H9 (cell line): ENCODE data around the gene KRT36. TPM values are rescaled to one million over a fixed set of nuclear protein-coding genes. Genes with fewer than 3 reads are reported as not detected.
A peak's percentile ranks its signal among the peaks of the same experiment; 100 is the strongest.

Experiments used
- DNase-seq: peaks from one replicate; pipeline ENCODE4 v3.0.0-alpha.2; 2017
- H2AFZ ChIP-seq: one replicate; pipeline ENCODE4 v1.6.1; 2013; ENCODE audit warnings: mild to moderate bottlenecking, low read length, control low read depth, moderate library complexity
- H2AK5ac ChIP-seq: 2 replicates; pipeline ENCODE4 v1.6.1; 2013; ENCODE audit warnings: low read length, control low read depth, mixed read lengths; ENCODE audit not compliant: insufficient read length
- H2BK120ac ChIP-seq: one replicate; pipeline ENCODE4 v1.6.1; 2013; ENCODE audit warnings: low read depth, mild to moderate bottlenecking, low read length, control low read depth, inconsistent platforms; ENCODE audit not compliant: poor library complexity, severe bottlenecking
- H2BK12ac ChIP-seq: 2 replicates; pipeline ENCODE4 v1.6.1; 2013; ENCODE audit warnings: low read length, control low read depth, mixed read lengths, low read depth; ENCODE audit not compliant: insufficient read length
- H2BK15ac ChIP-seq: 2 replicates; pipeline ENCODE4 v1.6.1; 2013; ENCODE audit warnings: low read depth, low read length, control low read depth
- H2BK20ac ChIP-seq: one replicate; pipeline ENCODE4 v1.6.1; 2013; ENCODE audit warnings: low read depth, mild to moderate bottlenecking, low read length, control low read depth, inconsistent platforms; ENCODE audit not compliant: poor library complexity, severe bottlenecking
- H2BK5ac ChIP-seq: 2 replicates; pipeline ENCODE4 v1.6.1; 2013; ENCODE audit warnings: low read length, control low read depth, mixed read lengths; ENCODE audit not compliant: insufficient read length
- H3K14ac ChIP-seq: 2 replicates; pipeline ENCODE4 v1.6.1; 2013; ENCODE audit warnings: low read length, control low read depth; ENCODE audit not compliant: insufficient read depth
- H3K18ac ChIP-seq: 2 replicates; pipeline ENCODE4 v1.6.1; 2013; ENCODE audit warnings: low read depth, mild to moderate bottlenecking, mixed read lengths, low read length, control low read depth; ENCODE audit not compliant: insufficient read length
- H3K23ac ChIP-seq: 2 replicates; pipeline ENCODE4 v1.6.1; 2013; ENCODE audit warnings: low read length, control low read depth, mixed read lengths, low read depth; ENCODE audit not compliant: insufficient read length
- H3K23me2 ChIP-seq: 2 replicates; pipeline ENCODE4 v1.6.1; 2013; ENCODE audit warnings: low read depth, mild to moderate bottlenecking, mixed read lengths, low read length, control low read depth; ENCODE audit not compliant: insufficient read length, poor library complexity, severe bottlenecking
- H3K27ac ChIP-seq: 2 replicates; pipeline ENCODE4 v1.5.1; 2013; ENCODE audit warnings: low read length, control low read depth, mixed read lengths, low read depth; ENCODE audit not compliant: insufficient read length
- H3K27me3 ChIP-seq: 2 replicates; pipeline ENCODE4 v1.6.1; 2013; ENCODE audit warnings: low read length, control low read depth, inconsistent platforms; ENCODE audit not compliant: insufficient read depth
- H3K4ac ChIP-seq: 2 replicates; pipeline ENCODE4 v1.6.1; 2013; ENCODE audit warnings: low read depth, mild to moderate bottlenecking, control low read depth, inconsistent platforms, low read length, moderate library complexity
- H3K4me1 ChIP-seq: 2 replicates; pipeline ENCODE4 v1.6.1; 2013; ENCODE audit warnings: low read length, control low read depth, inconsistent platforms; ENCODE audit not compliant: insufficient read depth
- H3K4me2 ChIP-seq: 2 replicates; pipeline ENCODE4 v1.6.1; 2013; ENCODE audit warnings: low read length, control low read depth, mixed read lengths; ENCODE audit not compliant: insufficient read length, insufficient read depth
- H3K56ac ChIP-seq: 2 replicates; pipeline ENCODE4 v1.6.1; 2013; ENCODE audit warnings: low read depth, mild to moderate bottlenecking, mixed read lengths, low read length, control low read depth; ENCODE audit not compliant: insufficient read length
- H3K79me1 ChIP-seq: 2 replicates; pipeline ENCODE4 v1.6.1; 2013; ENCODE audit warnings: low read depth, mild to moderate bottlenecking, moderate library complexity, low read length, control low read depth, inconsistent platforms; ENCODE audit not compliant: insufficient read depth, poor library complexity, severe bottlenecking
- H3K79me2 ChIP-seq: 2 replicates; pipeline ENCODE4 v1.6.1; 2013; ENCODE audit warnings: low read length, control low read depth, inconsistent platforms; ENCODE audit not compliant: insufficient read depth
- H3K9ac ChIP-seq: 2 replicates; pipeline ENCODE4 v1.6.1; 2013; ENCODE audit warnings: low read length, control low read depth, mixed read lengths; ENCODE audit not compliant: insufficient read length; ENCODE audit errors: extremely low read depth
- H3K9me3 ChIP-seq: one replicate; pipeline ENCODE4 v1.6.1; 2013; ENCODE audit warnings: low read depth, low read length, inconsistent platforms; ENCODE audit not compliant: control insufficient read depth
- H3T11ph ChIP-seq: one replicate; pipeline ENCODE4 v1.6.1; 2013; ENCODE audit warnings: mild to moderate bottlenecking, low read length, control low read depth, inconsistent platforms
- H4K20me1 ChIP-seq: one replicate; pipeline ENCODE4 v1.6.1; 2013; ENCODE audit not compliant: control insufficient read depth, insufficient read length, insufficient read depth
- H4K5ac ChIP-seq: 2 replicates; pipeline ENCODE4 v1.6.1; 2013; ENCODE audit warnings: low read depth, mild to moderate bottlenecking, mixed read lengths, low read length, control low read depth; ENCODE audit not compliant: insufficient read length
- H4K8ac ChIP-seq: replicated peaks from 2 replicates; pipeline ENCODE4 v1.6.1; 2013; ENCODE audit warnings: low read length, control low read depth, mixed read lengths, low read depth; ENCODE audit not compliant: insufficient read length
- H4K91ac ChIP-seq: 2 replicates; pipeline ENCODE4 v1.6.1; 2013; ENCODE audit warnings: low read depth, mild to moderate bottlenecking, moderate library complexity, mixed read lengths, low read length, control low read depth; ENCODE audit not compliant: insufficient read length
- H3K27ac Mint-ChIP-seq, 3 experiments: 2 replicates in 2 of 3; 3 replicates in 1 of 3; pipeline ENCODE4 v1.8.0; 2020 to 2021; ENCODE audit warnings: mixed read lengths in 3 of 3, mild to moderate bottlenecking in 1 of 3, moderate library complexity in 1 of 3
- H3K27me3 Mint-ChIP-seq: 2 replicates; pipeline ENCODE4 v1.8.0; 2021; ENCODE audit warnings: low read depth, mild to moderate bottlenecking, moderate library complexity, mixed read lengths
- H3K36me3 Mint-ChIP-seq, 3 experiments: 2 replicates in 2 of 3; 3 replicates in 1 of 3; pipeline ENCODE4 v1.8.0; 2020 to 2021; ENCODE audit warnings: low read depth in 3 of 3, mixed read lengths in 3 of 3; ENCODE audit not compliant: insufficient read depth in 1 of 3
- H3K4me1 Mint-ChIP-seq, 2 experiments: 2 replicates each; pipeline ENCODE4 v1.8.0; 2020; ENCODE audit warnings: mixed read lengths in 2 of 2
- H3K4me3 Mint-ChIP-seq, 2 experiments: 2 replicates in 1 of 2; 3 replicates in 1 of 2; pipeline ENCODE4 v1.8.0; 2020 to 2021; ENCODE audit warnings: mild to moderate bottlenecking in 2 of 2, mixed read lengths in 2 of 2, moderate library complexity in 1 of 2
- H3K9me3 Mint-ChIP-seq, 2 experiments: 2 replicates in 1 of 2; 3 replicates in 1 of 2; pipeline ENCODE4 v1.8.0; 2020; ENCODE audit warnings: mild to moderate bottlenecking in 2 of 2, mixed read lengths in 2 of 2, moderate library complexity in 1 of 2
- WGBS: extraction: QIAGEN DNeasy Blood & Tissue Kit; methylation state at CpG from one replicate; pipeline ENCODE4 v1.1.7; 2013; ENCODE audit warnings: missing lambda C conversion rate, low lambda C conversion rate, mixed read lengths; ENCODE audit not compliant: insufficient read length; ENCODE audit errors: extremely low coverage; 5-methylcytosine and 5-hydroxymethylcytosine counted together
- total RNA-seq: library from RNA; stranded (reverse); gene quantifications from 2 replicates; pipeline ENCODE4 v1.2.1, GENCODE V29; 2021
- TF ChIP-seq, protein P1 (sequence below): fragments of 200-600 bp; sonication (generic); conservative IDR thresholded peaks from 3 replicates; pipeline ENCODE4 v1.8.0; 2021; ENCODE audit warnings: antibody characterized with exemption, mild to moderate bottlenecking

The KRT36 gene
- total RNA-seq, 1 experiment from 2014 or later, result not detected

DNA sequence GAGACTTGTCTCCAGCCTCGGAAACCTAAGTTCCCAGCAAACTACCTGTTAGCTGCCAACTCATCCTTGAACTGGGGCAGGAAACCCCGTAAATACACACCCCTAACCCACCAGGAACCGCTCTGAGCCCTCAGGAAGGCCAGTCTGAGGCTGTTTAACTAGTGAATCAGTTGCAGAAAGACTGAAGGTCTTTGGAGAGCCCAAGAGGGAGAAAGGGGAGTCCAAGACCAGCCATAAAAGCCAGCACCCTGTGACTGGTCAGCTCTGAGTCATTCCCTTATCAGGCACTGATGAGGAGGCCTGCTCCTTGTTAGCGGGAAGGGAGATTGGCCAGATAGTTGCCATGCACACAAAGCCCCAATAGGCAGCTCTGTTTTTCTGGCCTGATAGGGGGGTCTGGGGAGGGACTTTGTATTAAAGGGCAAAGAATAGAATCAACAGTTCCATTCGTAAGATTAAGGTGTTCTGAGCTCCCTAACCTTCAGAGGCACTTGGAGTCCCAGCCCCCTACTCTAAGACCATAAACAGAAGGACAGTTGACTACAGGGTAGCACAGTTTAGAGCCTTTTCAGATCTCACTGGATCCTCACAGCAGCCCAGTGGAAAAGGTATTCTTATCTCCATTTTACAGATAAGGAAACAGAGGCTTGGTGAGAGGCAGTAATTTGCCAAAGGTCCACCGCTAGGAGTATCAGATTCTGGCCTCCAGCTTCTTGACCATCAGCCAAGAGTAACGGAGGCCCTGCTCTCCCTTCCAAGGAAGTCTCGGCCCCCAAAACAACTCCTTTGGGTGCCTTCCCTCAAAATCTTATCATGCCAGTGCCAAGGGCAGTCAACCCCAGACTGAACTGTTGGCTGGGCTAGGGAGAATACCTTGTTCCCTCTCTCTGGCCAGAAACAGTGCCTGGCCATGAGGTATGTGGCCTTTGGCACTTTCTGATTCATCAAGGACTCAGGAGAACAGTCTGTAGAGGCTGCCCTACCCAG lies 40.6 kb upstream of the KRT36 start:
- Histone ChIP-seq H4K91ac (no peak overlapping the region), H3K14ac (no peak overlapping the region), H3K56ac (no peak overlapping the region), H2AK5ac (no peak overlapping the region), H3K79me2 (peaks cover 4% of the 10 kb centered on the region; the same call in 1 of the 2 replicates), H3K23me2 (peaks cover 13% of the 10 kb centered on the region), H4K20me1 (no peaks in the 10 kb centered on the region), H3K9me3 (no peaks in the 10 kb centered on the region), H3K23ac (no peak overlapping the region), H2BK15ac (peak overlapping the region; percentile 92; the same call in 1 of the 2 replicates), H2BK5ac (no peak overlapping the region), H2BK120ac (no peak overlapping the region), H3K4me1 (peaks cover under 1% of the 10 kb centered on the region; the same call in 1 of the 2 replicates), H3K27me3 (no peaks in the 10 kb centered on the region), H4K8ac (no peak overlapping the region), H3T11ph (no peak overlapping the region), H3K4ac (no peak overlapping the region), H3K9ac (no peak overlapping the region), H2AFZ (no peak overlapping the region), H2BK12ac (no peak overlapping the region), H4K5ac (no peak overlapping the region), H3K27ac (no peak overlapping the region), H3K4me2 (no peak overlapping the region), H3K18ac (no peak overlapping the region), H3K79me1 (no peaks in the 10 kb centered on the region), H2BK20ac (no peak overlapping the region)
- DNase-seq, result no peak
- no CpG with 5 or more reads among the region's 8 CpGs for WGBS
- H3K27ac Mint-ChIP-seq, result no peak overlapping the region; a peak in 1 of 7 replicates
- TF ChIP-seq, protein P1, sequence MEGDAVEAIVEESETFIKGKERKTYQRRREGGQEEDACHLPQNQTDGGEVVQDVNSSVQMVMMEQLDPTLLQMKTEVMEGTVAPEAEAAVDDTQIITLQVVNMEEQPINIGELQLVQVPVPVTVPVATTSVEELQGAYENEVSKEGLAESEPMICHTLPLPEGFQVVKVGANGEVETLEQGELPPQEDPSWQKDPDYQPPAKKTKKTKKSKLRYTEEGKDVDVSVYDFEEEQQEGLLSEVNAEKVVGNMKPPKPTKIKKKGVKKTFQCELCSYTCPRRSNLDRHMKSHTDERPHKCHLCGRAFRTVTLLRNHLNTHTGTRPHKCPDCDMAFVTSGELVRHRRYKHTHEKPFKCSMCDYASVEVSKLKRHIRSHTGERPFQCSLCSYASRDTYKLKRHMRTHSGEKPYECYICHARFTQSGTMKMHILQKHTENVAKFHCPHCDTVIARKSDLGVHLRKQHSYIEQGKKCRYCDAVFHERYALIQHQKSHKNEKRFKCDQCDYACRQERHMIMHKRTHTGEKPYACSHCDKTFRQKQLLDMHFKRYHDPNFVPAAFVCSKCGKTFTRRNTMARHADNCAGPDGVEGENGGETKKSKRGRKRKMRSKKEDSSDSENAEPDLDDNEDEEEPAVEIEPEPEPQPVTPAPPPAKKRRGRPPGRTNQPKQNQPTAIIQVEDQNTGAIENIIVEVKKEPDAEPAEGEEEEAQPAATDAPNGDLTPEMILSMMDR, result no peak
- peaks cover 35 to 38% of the 10 kb centered on the region in 2 experiments for H3K4me1 Mint-ChIP-seq
- H3K36me3 Mint-ChIP-seq, result peaks cover 8 to 15% (median 14%) of the 10 kb centered on the region in 3 experiments; a peak in 6 of 7 replicates
- no peak overlapping the region for H3K4me3 Mint-ChIP-seq
- peaks cover 20% of the 10 kb centered on the region for H3K27me3 Mint-ChIP-seq
- H3K9me3 Mint-ChIP-seq, result no peaks in the 10 kb centered on the region
